GM23248 (cell line): ENCODE results near the gene KLHL30.

ENCODE experiments used
- EZH2 ChIP-seq: fragments of 200-600 bp; sonication (generic); IDR thresholded peaks from 2 replicates; pipeline ENCODE4 v1.6.1; 2018; ENCODE audit warnings: antibody characterized with exemption, mild to moderate bottlenecking; ENCODE audit not compliant: insufficient read depth, poor library complexity, severe bottlenecking
- EZH2phosphoT487 ChIP-seq: fragments of 200-600 bp; sonication (generic); IDR thresholded peaks from 2 replicates; pipeline ENCODE4 v1.6.1; 2018; ENCODE audit warnings: antibody characterized with exemption, moderate library complexity, mild to moderate bottlenecking, low read depth; ENCODE audit not compliant: insufficient read depth

GRCh38 chr2:238138331-238139195 is at the start of gene KLHL30:
- TF ChIP-seq EZH2 (no peak), EZH2phosphoT487 (no peak)
